HUES48 (cell line): ENCODE data around the gene PKP2.
"Not testable (repeated sequence)": the region's sequence is repeated elsewhere in the genome, so short reads cannot be mapped to it uniquely, and the experiment has no call there.

Experiments
- H3K27ac ChIP-seq: one replicate; pipeline ENCODE4 v1.7.0; 2013; ENCODE audit warnings: low read depth, low read length, inconsistent platforms
- H3K27me3 ChIP-seq: 2 replicates; pipeline ENCODE4 v1.6.1; 2013; ENCODE audit warnings: mild to moderate bottlenecking, low read length; ENCODE audit not compliant: control insufficient read depth, insufficient read depth
- H3K36me3 ChIP-seq: 2 replicates; pipeline ENCODE4 v1.6.1; 2013; ENCODE audit warnings: low read length; ENCODE audit not compliant: control insufficient read depth, insufficient read depth
- H3K4me1 ChIP-seq: 2 replicates; pipeline ENCODE4 v1.6.1; 2013; ENCODE audit warnings: mild to moderate bottlenecking, low read length; ENCODE audit not compliant: control insufficient read depth, insufficient read depth
- H3K4me3 ChIP-seq: 2 replicates; pipeline ENCODE4 v1.5.1; 2013; ENCODE audit warnings: mild to moderate bottlenecking, low read depth, low read length
- H3K9ac ChIP-seq: 2 replicates; pipeline ENCODE4 v1.6.1; 2013; ENCODE audit warnings: mild to moderate bottlenecking, low read depth, low read length, moderate library complexity
- H3K9me3 ChIP-seq: 2 replicates; pipeline ENCODE4 v1.6.1; 2013; ENCODE audit warnings: low read length; ENCODE audit not compliant: control insufficient read depth, insufficient read depth

PKP2 gene

DNA sequence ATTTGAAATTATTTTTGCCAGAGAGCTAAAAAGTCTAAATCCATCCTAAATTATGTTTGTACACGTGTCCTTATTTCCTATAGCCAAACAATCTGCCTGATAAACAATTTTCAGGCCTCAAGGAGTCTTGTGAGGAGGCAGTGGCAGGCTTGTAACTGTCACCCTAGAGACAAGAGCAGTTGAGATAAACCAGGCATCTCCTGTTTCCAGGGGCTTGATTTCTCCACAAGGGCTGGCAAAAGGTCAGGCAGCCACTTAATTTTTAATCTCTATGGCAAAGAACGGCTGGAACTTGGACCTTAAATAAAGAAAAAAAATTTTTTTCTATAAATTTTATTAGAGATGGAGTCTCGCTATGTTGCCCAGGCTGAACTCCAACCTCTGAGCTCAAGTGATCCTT lies 15.5 kb downstream of the PKP2 start:
- Histone ChIP-seq H3K9me3 (no peaks in the 10 kb centered on the region), H3K9ac (no peak overlapping the region), H3K4me1 (peaks cover 30% of the 10 kb centered on the region)

DNA sequence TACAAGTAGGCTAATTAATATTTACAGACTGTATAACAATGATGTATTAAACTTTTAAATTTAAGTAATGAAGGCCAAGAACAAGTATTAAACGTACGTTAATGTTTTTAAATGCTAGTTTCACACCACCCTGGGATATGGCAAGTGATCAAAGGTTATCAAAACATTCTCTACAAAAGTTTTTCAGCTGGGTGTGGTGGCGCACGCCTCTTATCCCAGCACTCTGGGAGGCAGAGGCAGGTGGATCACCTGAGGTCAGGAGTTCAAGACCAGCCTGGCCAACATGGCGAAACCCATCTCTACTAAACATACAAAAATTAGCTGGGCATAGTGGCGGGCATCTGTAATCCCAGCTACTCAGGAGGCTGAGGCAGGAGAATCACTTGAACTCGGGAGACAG lies 17.5 kb downstream of the PKP2 start:
- not testable (repeated sequence) for H3K4me3 ChIP-seq, H3K27ac ChIP-seq, H3K9me3 ChIP-seq, H3K27me3 ChIP-seq, H3K9ac ChIP-seq, H3K36me3 ChIP-seq
- H3K4me1 ChIP-seq, result peaks cover 13% of the 10 kb centered on the region; the same call in 1 of the 2 replicates

More for the DNA sequence above, 15.5 kb downstream of the PKP2 start:
- H3K36me3 ChIP-seq, result peaks cover 10% of the 10 kb centered on the region
- H3K4me3 ChIP-seq, result no peak overlapping the region
- no peaks in the 10 kb centered on the region for H3K27me3 ChIP-seq
- H3K27ac ChIP-seq, result no peak overlapping the region

DNA sequence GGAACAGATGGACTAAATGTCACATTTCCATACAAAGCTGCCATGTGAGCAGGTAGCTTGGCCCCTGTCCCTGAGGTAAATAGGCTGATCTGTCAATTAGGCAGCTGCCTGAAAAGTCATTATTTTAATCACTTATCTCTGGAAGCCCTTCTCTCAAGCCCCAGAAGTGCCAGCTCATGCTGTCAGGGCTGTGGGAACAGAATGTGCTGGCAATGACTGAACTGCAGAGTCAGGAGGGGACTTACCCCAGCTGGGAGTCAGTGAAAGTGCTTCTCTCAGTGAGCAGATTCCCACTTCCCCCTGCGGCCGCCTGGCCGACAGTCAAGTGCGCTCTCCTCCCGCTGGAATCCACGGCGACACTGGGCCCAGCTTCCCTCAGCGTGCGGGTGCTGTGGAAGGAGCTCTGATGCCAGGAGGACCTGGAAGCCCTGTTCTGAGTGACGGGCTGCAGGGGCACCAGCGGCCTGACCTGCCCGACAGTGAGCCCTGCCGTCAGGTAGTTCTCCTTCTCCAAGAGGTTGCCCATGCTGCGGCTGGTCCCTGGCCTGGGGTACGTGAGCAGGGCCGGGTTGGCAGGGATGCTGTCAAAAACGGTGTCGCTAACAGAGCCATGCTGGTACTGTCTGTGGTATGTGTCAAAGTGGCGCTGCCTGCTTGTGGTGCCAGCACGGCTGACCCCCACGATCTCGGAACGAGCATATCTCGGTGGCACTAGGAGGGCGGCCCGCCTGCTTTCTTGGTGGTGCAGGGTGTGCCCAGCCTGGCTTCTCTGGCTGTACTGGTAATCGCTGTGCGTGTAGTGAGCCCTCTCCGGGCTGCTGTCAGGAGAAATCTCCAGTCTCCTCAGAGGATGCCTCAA lies 18.7 kb downstream of the PKP2 start:
- Histone ChIP-seq H3K36me3 (peaks cover 10% of the 10 kb centered on the region), H3K9ac (no peak overlapping the region), H3K9me3 (no peaks in the 10 kb centered on the region), H3K4me1 (0 out of 2 replicates have a peak, but pooled peaks cover 10% of the 10 kb centered on the region), H3K4me3 (no peak overlapping the region), H3K27me3 (no peaks in the 10 kb centered on the region), H3K27ac (no peak overlapping the region)

DNA sequence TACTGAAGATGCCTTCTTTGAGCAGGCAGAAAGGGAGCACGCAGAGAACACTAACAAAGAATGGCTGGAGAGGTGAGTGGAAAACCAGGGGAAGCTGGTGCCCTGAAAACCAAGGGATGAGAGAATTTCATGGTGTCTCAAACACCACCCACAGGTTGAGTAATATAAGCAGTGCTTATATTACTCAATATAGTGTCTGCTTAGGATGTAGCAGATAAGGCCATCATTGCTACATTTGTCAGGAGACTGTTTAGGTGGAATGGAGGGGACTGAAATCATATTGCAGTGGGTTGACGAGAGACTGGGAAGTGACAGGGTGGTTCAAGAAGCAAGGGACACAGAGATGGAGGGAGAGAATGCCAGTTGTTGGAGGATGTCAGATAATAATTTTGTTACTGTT lies 20.6 kb downstream of the PKP2 start:
- peaks cover 10% of the 10 kb centered on the region for H3K36me3 ChIP-seq
- H3K9me3 ChIP-seq, result no peaks in the 10 kb centered on the region
- no peak overlapping the region for H3K4me3 ChIP-seq
- H3K4me1 ChIP-seq, result 0 out of 2 replicates have a peak, but pooled peaks cover 5% of the 10 kb centered on the region
- H3K9ac ChIP-seq, result no peak overlapping the region
- H3K27ac ChIP-seq, result no peak overlapping the region
- no peaks in the 10 kb centered on the region for H3K27me3 ChIP-seq

DNA sequence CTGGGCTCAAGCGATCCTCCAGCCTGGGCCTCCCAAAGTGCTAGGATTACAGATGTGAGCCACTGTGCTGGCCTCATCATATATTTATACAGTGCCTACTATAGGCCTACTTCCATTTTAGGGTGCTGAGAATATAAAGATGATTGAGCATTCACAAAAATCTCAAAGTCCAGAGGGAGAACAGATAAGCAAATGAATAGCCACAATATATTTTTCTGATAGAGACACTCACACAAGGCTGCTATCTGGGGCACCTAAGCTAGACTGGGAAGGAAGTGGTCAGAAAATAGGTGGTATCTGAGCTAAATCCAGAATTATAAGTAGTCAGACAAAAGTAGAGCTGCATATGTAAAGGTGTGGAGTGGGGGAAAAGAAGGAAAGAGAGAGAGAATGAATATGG lies 21.6 kb downstream of the PKP2 start:
- Histone ChIP-seq H3K4me1 (no peaks in the 10 kb centered on the region), H3K27ac (no peak overlapping the region), H3K9me3 (no peaks in the 10 kb centered on the region), H3K36me3 (peaks cover 10% of the 10 kb centered on the region), H3K27me3 (no peaks in the 10 kb centered on the region), H3K4me3 (no peak overlapping the region), H3K9ac (no peak overlapping the region)

DNA sequence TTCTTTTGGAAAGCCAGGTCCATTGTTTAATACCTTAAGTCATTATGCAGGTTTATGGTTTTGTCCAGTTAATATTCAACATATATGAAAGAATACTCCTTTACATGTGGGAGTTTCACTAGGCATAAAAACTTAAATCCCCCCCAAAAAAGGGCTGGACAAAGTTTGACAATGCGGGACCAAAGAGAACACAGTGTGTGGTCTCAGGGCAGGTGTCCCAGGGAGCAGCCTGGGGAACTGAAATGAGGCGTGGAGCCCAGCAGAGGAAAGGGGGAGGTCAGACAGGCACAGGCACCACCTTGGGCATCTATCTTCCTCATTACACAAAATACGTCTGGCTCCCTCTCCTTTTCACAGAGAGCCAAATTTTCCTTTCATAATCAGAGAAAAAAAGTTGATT lies 22.5 kb downstream of the PKP2 start:
- peaks cover 10% of the 10 kb centered on the region for H3K36me3 ChIP-seq
- H3K27ac ChIP-seq, result no peak overlapping the region
- no peaks in the 10 kb centered on the region for H3K27me3 ChIP-seq
- no peaks in the 10 kb centered on the region for H3K9me3 ChIP-seq
- H3K4me1 ChIP-seq, result no peaks in the 10 kb centered on the region
- H3K9ac ChIP-seq, result no peak overlapping the region
- no peak overlapping the region for H3K4me3 ChIP-seq

DNA sequence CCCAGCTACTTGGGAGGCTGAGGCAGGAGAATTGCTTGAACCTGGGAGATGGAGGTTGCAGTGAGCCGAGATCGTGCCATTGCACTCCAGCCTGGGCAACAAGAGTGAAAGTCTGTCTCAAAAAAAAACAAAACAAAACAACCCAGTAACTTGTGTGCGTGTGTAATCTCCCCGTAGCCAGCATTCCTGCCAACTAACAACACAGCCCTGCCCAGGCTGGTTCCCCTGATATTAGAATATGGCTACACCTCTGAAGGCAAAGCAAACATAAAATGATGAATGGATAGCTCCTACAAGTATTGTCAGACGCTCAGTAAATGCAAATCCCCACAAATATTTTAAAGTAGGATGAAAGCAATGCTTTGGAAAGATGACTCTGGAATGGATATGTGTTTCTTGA lies 24.2 kb downstream of the PKP2 start:
- not testable (repeated sequence) for H3K27ac ChIP-seq, H3K4me3 ChIP-seq, H3K27me3 ChIP-seq, H3K36me3 ChIP-seq, H3K9me3 ChIP-seq, H3K9ac ChIP-seq, H3K4me1 ChIP-seq

DNA sequence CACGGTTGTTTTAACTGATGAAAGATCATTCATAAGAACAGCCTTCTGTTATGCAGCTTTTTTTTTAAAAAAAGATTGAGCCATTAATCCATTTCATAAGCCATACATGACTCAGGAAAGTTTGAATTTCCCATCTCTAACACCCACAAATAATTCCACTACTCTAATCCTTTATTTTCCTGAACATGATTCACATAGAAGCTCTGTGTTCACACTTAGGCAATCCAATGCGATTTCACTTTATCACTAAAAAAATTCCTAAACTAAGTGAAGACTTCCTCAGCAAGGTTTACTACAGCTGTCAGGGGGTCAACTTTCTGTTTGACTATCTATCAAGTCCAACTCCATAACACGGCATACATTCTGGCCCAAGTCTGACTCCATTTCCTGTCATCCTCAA lies 25.9 kb downstream of the PKP2 start:
- Histone ChIP-seq H3K27me3 (no peaks in the 10 kb centered on the region), H3K4me1 (no peaks in the 10 kb centered on the region), H3K4me3 (no peak overlapping the region), H3K36me3 (peaks cover 9% of the 10 kb centered on the region), H3K9ac (no peak overlapping the region), H3K9me3 (no peaks in the 10 kb centered on the region), H3K27ac (no peak overlapping the region)

DNA sequence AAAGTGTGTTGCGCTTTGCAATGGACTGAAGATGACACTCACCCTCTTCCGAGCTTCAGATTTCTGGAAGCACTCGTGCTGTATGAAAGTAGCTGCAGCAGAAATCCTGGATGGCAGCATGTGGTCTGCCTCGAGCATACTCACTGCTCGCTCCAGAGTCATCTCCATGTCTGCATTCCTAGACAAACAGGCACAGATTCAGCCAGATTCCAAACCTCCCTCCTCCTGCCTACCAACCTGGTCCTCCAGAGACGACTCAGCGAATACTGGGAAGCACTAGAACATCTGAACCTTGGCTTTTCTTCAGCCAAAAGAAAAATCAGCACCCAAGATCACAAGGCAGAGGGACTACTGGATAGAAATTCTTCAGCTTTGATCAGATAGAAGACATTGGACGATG lies 27.7 kb downstream of the PKP2 start:
- H3K27me3 ChIP-seq, result no peaks in the 10 kb centered on the region
- peaks cover 12% of the 10 kb centered on the region for H3K36me3 ChIP-seq
- no peak overlapping the region for H3K4me3 ChIP-seq
- H3K4me1 ChIP-seq, result no peaks in the 10 kb centered on the region
- H3K9me3 ChIP-seq, result no peaks in the 10 kb centered on the region
- no peak overlapping the region for H3K9ac ChIP-seq
- no peak overlapping the region for H3K27ac ChIP-seq

DNA sequence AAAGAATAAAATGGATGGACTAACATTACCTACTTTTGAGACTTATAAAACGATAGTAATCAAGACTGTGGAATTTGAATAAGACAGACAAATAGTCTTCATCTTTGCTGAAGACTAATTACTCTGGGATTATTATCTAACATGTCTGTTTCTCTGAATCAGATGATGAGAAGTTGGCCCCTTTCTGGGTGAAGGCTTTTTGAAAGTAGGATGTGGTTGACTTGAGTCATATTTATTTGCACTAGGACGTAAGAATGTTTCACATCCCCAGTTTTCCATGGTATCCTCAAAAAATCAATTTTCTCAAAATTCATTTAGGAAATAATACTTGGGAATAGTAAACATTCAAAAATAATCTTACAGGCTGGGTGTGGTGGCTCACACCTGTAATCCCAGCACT lies 31.8 kb downstream of the PKP2 start:
- Histone ChIP-seq H3K4me3 (no peak overlapping the region), H3K9ac (no peak overlapping the region), H3K4me1 (peaks cover 6% of the 10 kb centered on the region; the same call in 1 of the 2 replicates), H3K9me3 (no peaks in the 10 kb centered on the region), H3K36me3 (peaks cover 12% of the 10 kb centered on the region), H3K27me3 (no peaks in the 10 kb centered on the region), H3K27ac (no peak overlapping the region)

DNA sequence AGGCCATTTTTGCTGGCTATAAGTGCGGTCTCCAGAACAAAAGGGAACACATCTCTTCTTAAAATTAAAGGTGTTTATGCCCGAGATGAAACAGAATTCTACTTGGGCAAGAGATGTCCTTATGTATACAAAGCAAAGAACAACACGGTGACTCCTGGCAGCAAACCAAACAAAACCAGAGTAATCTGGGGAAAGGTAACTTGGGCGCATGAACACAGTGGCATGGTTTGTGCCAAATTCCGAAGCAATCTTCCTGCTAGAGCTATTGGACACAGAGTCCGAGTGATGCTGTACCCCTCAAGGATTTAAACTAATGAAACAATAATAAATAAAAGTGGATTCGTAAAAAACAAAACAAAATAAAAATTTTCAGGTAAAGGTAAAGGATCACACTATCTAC lies 33.4 kb downstream of the PKP2 start:
- H3K27me3 ChIP-seq, result no peaks in the 10 kb centered on the region
- H3K27ac ChIP-seq, result no peak overlapping the region
- H3K9me3 ChIP-seq, result no peaks in the 10 kb centered on the region
- no peak overlapping the region for H3K4me3 ChIP-seq
- peaks cover 9% of the 10 kb centered on the region; the same call in 1 of the 2 replicates for H3K4me1 ChIP-seq
- H3K9ac ChIP-seq, result no peak overlapping the region
- peaks cover 12% of the 10 kb centered on the region for H3K36me3 ChIP-seq
